GM18508 (cell line): ENCODE measurements around the gene RFWD3.
"Not testable (repeated sequence)": the region's sequence is repeated elsewhere in the genome, so short reads cannot be mapped to it uniquely, and the experiment has no call there.

Source experiments
- ATAC-seq: cut with Tn5 transposase; IDR thresholded peaks from one replicate; pipeline ENCODE4 v1.9.1; 2021; ENCODE audit warnings: moderate number of reproducible peaks; ENCODE audit not compliant: insufficient read depth, unreplicated experiment

RFWD3 gene

GRCh38 chr16:74666425-74667254, at the start of gene RFWD3:
Gene RFWD3 (minus strand): TSS chr16:74666877. CDS start chr16:74661449, 5,428 bp downstream.
- peak; percentile 99 for ATAC-seq

GRCh38 chr16:74716355-74716754, 49.7 kb upstream of the RFWD3 start:
- ATAC-seq = no peak

GRCh38 chr16:74713876-74714275, 47.2 kb upstream of the RFWD3 start:
- ATAC-seq = no peak

GRCh38 chr16:74713325-74713724, 46.6 kb upstream of the RFWD3 start:
- no peak for ATAC-seq

- ATAC-seq = no peak
These were observed 45.3 kb upstream of the RFWD3 start for GRCh38 chr16:74711938-74712337.

GRCh38 chr16:74710401-74710800, 43.7 kb upstream of the RFWD3 start:
- no peak for ATAC-seq

GRCh38 chr16:74709441-74709877, 42.8 kb upstream of the RFWD3 start:
- ATAC-seq = peak; percentile 80

GRCh38 chr16:74700438-74701225, 34.0 kb upstream of the RFWD3 start, which contains the start of gene MLKL:
Gene MLKL (minus strand): TSS chr16:74700862. CDS start chr16:74695757, 5,105 bp downstream.
- peak; percentile 21 for ATAC-seq

GRCh38 chr16:74700116-74700437, 33.4 kb upstream of the RFWD3 start:
- no peak for ATAC-seq

GRCh38 chr16:74699666-74700065, 33.0 kb upstream of the RFWD3 start:
- ATAC-seq = no peak

GRCh38 chr16:74698222-74698621, 31.5 kb upstream of the RFWD3 start:
- ATAC-seq = no peak

GRCh38 chr16:74695450-74696422, 29.1 kb upstream of the RFWD3 start:
- peak; percentile 81 for ATAC-seq

- no peak for ATAC-seq
These were observed 24.6 kb upstream of the RFWD3 start for GRCh38 chr16:74691093-74691855.

- no peak for ATAC-seq
These were observed 15.9 kb upstream of the RFWD3 start for GRCh38 chr16:74682556-74682955.

GRCh38 chr16:74680681-74681080, 14.0 kb upstream of the RFWD3 start:
- ATAC-seq = no peak

- no peak for ATAC-seq
These were observed 13.3 kb upstream of the RFWD3 start for GRCh38 chr16:74679983-74680382.

- no peak for ATAC-seq
These were observed 11.2 kb upstream of the RFWD3 start for GRCh38 chr16:74677868-74678267.

- no peak for ATAC-seq
These were observed 7.2 kb upstream of the RFWD3 start for GRCh38 chr16:74673876-74674275.

- ATAC-seq = not testable (repeated sequence)
These were observed 2.2 kb upstream of the RFWD3 start for GRCh38 chr16:74668877-74669276.
